H1 (cell line): ENCODE measurements around the gene USP8. TPM values are rescaled to one million over a fixed set of nuclear protein-coding genes. Genes with fewer than 3 reads are reported as not detected.

Source experiments
- CTCF ChIA-PET: fragments of 300-600 bp; sonication (Branson Sonifier 250); formaldehyde crosslinking; loops from one replicate; lab custom pipeline; 2021; ENCODE audit not compliant: partially characterized antibody; lab: Charles Lee
- POLR2A ChIA-PET: fragments of 300-600 bp; sonication (Branson Sonifier 250); formaldehyde crosslinking; loops from one replicate; lab custom pipeline; 2021; ENCODE audit warnings: inconsistent platforms; ENCODE audit not compliant: partially characterized antibody; lab: Charles Lee
- DNase-seq, 2 experiments: peaks; one replicate each; pipeline versions ENCODE4 v3.0.0 to v3.0.0-alpha.2; 2010 to 2022; ENCODE audit warnings: low spot score in 2 of 2, low read depth in 1 of 2, mixed read lengths in 1 of 2
- FAIRE-seq: peaks from 2 replicates; lab custom pipeline; 2011; peaks lifted over from hg19 to GRCh38; lab: Jason Lieb, UNC
- H2AFZ ChIP-seq: 2 replicates; pipeline ENCODE4 v1.8.1; 2012; ENCODE audit warnings: low read length, inconsistent platforms
- H2AK5ac ChIP-seq: 2 replicates; pipeline ENCODE4 v1.6.1; 2013; ENCODE audit warnings: low read depth, low read length
- H2BK120ac ChIP-seq: replicated peaks from 2 replicates; pipeline ENCODE3; 2013; ENCODE audit warnings: low read depth, low read length, inconsistent platforms
- H2BK12ac ChIP-seq: 2 replicates; pipeline ENCODE4 v1.6.1; 2013; ENCODE audit warnings: low read depth, low read length
- H2BK15ac ChIP-seq: 2 replicates; pipeline ENCODE4 v1.6.1; 2013; ENCODE audit warnings: low read length
- H2BK20ac ChIP-seq: 2 replicates; pipeline ENCODE4 v1.6.1; 2013; ENCODE audit warnings: low read length
- H2BK5ac ChIP-seq: 2 replicates; pipeline ENCODE4 v1.6.1; 2013; ENCODE audit warnings: low read depth, low read length
- H3K14ac ChIP-seq: 2 replicates; pipeline ENCODE4 v1.6.1; 2013; ENCODE audit warnings: inconsistent platforms; ENCODE audit not compliant: insufficient read length
- H3K18ac ChIP-seq: 2 replicates; pipeline ENCODE4 v1.6.1; 2013; ENCODE audit warnings: low read length; ENCODE audit errors: extremely low read depth
- H3K23ac ChIP-seq: 2 replicates; pipeline ENCODE4 v1.6.1; 2013; ENCODE audit warnings: inconsistent platforms; ENCODE audit not compliant: insufficient read length
- H3K23me2 ChIP-seq: 2 replicates; pipeline ENCODE4 v1.6.1; 2013; ENCODE audit warnings: low read depth, low read length
- H3K27ac ChIP-seq: 2 replicates; pipeline ENCODE4 v1.6.1; 2011; ENCODE audit warnings: low read depth, low read length, inconsistent platforms
- H3K27me3 ChIP-seq, 4 experiments: replicated peaks in 1 of 4; 1 replicate in 1 of 4; 2 replicates in 3 of 4; pipeline versions ENCODE4 v1.6.1 to v1.8.1; 2011 to 2013; ENCODE audit warnings: low read length in 3 of 4, mild to moderate bottlenecking in 3 of 4, inconsistent platforms in 2 of 4, mixed read lengths in 2 of 4, moderate library complexity in 1 of 4; ENCODE audit not compliant: control insufficient read depth in 3 of 4, insufficient read depth in 3 of 4; ENCODE audit errors: extremely low read depth in 1 of 4
- H3K36me3 ChIP-seq, 4 experiments: 2 replicates each; pipeline versions ENCODE4 v1.6.1 to v1.8.1; 2011 to 2013; ENCODE audit warnings: mild to moderate bottlenecking in 4 of 4, low read length in 3 of 4, moderate library complexity in 2 of 4, control low read depth in 1 of 4, inconsistent platforms in 1 of 4; ENCODE audit not compliant: insufficient read depth in 4 of 4, control insufficient read depth in 2 of 4
- H3K4ac ChIP-seq: replicated peaks from 2 replicates; pipeline ENCODE3; 2013; ENCODE audit warnings: low read length, low read depth, mixed read lengths, inconsistent platforms; ENCODE audit not compliant: insufficient read length
- H3K4me1 ChIP-seq, 4 experiments: replicated peaks in 1 of 4; 1 replicate in 1 of 4; 2 replicates in 3 of 4; pipeline versions ENCODE4 v1.6.1 to v1.8.1; 2011 to 2013; ENCODE audit warnings: low read length in 3 of 4, inconsistent platforms in 2 of 4, mixed read lengths in 1 of 4; ENCODE audit not compliant: insufficient read depth in 4 of 4, control insufficient read depth in 3 of 4
- H3K4me2 ChIP-seq, 2 experiments: 2 replicates each; pipeline versions ENCODE4 v1.6.1 to v1.8.1; 2011 to 2013; ENCODE audit warnings: low read depth in 2 of 2, low read length in 2 of 2, control low read depth in 1 of 2, inconsistent platforms in 1 of 2, mild to moderate bottlenecking in 1 of 2; ENCODE audit not compliant: insufficient read depth in 1 of 2
- H3K4me3 ChIP-seq, 4 experiments: fragments of 200-600, 300-600 bp in 1 of 4; sonication (generic), shearing (Covaris generic), sonication (Bioruptor Twin) in 1 of 4; 2 replicates each; pipeline versions ENCODE4 v1.5.1 to v1.8.1; 2011 to 2016; ENCODE audit warnings: low read length in 4 of 4, low read depth in 3 of 4, control low read depth in 2 of 4, inconsistent platforms in 2 of 4, mild to moderate bottlenecking in 2 of 4, mixed read lengths in 1 of 4, moderate library complexity in 1 of 4; ENCODE audit not compliant: insufficient read depth in 2 of 4; ENCODE audit errors: extremely low read depth in 1 of 4
- H3K56ac ChIP-seq: replicated peaks from 2 replicates; pipeline ENCODE3; 2013; ENCODE audit warnings: low read depth, mild to moderate bottlenecking, mixed read lengths, low read length, inconsistent platforms; ENCODE audit not compliant: insufficient read length
- H3K79me1 ChIP-seq: 2 replicates; pipeline ENCODE4 v1.6.1; 2013; ENCODE audit warnings: low read depth, low read length, control low read depth
- H3K79me2 ChIP-seq, 2 experiments: 2 replicates each; pipeline versions ENCODE4 v1.6.1 to v1.8.1; 2012 to 2013; ENCODE audit warnings: low read length in 2 of 2, mild to moderate bottlenecking in 2 of 2, inconsistent platforms in 1 of 2; ENCODE audit not compliant: insufficient read depth in 2 of 2, control insufficient read depth in 1 of 2
- H3K9ac ChIP-seq, 4 experiments: replicated peaks in 1 of 4; 1 replicate in 1 of 4; 2 replicates in 3 of 4; pipeline versions ENCODE4 v1.6.1 to v1.8.1; 2011 to 2013; ENCODE audit warnings: low read depth in 3 of 4, low read length in 3 of 4, control low read depth in 2 of 4, mild to moderate bottlenecking in 2 of 4, moderate library complexity in 2 of 4, inconsistent platforms in 1 of 4; ENCODE audit errors: extremely low read depth in 1 of 4
- H3K9me3 ChIP-seq, 2 experiments: 2 replicates each; pipeline versions ENCODE4 v1.6.1 to v1.8.1; 2012 to 2013; ENCODE audit warnings: mild to moderate bottlenecking in 2 of 2, moderate library complexity in 2 of 2, control low read depth in 1 of 2, inconsistent platforms in 1 of 2, low read depth in 1 of 2, low read length in 1 of 2, mixed read lengths in 1 of 2; ENCODE audit not compliant: insufficient read depth in 2 of 2
- H4K20me1 ChIP-seq, 2 experiments: replicated peaks in 1 of 2; 2 replicates each; pipeline versions ENCODE3 to v1.8.1; 2011 to 2013; ENCODE audit warnings: inconsistent platforms in 2 of 2, low read length in 2 of 2, mild to moderate bottlenecking in 1 of 2; ENCODE audit not compliant: insufficient read depth in 2 of 2, control insufficient read depth in 1 of 2
- H4K5ac ChIP-seq: 2 replicates; pipeline ENCODE4 v1.6.1; 2013; ENCODE audit warnings: low read length, low read depth, mixed read lengths, inconsistent platforms; ENCODE audit not compliant: insufficient read length
- H4K8ac ChIP-seq: 2 replicates; pipeline ENCODE4 v1.8.0; 2013; ENCODE audit warnings: mild to moderate bottlenecking, moderate library complexity, low read length, inconsistent platforms; ENCODE audit not compliant: insufficient read depth; ENCODE audit errors: extremely low read depth
- H4K91ac ChIP-seq: replicated peaks from 2 replicates; pipeline ENCODE3; 2013; ENCODE audit warnings: low read length, mixed read lengths, inconsistent platforms; ENCODE audit not compliant: insufficient read length
- BRCA1 ChIP-seq: IDR thresholded peaks from 2 replicates; pipeline ENCODE4 v1.6.1; 2012; ENCODE audit warnings: low read depth, low read length, improper control_type of control experiment
- CHD2 ChIP-seq: IDR thresholded peaks from 2 replicates; pipeline ENCODE4 v1.6.1; 2012; ENCODE audit warnings: low read length, improper control_type of control experiment
- HDAC6 ChIP-seq: IDR thresholded peaks from one replicate; pipeline ENCODE4 v1.7.1; 2012; ENCODE audit warnings: low read depth, mild to moderate bottlenecking, inconsistent platforms, low read length, moderate library complexity
- POLR2AphosphoS5 ChIP-seq: IDR thresholded peaks from 2 replicates; pipeline ENCODE4 v1.6.1; 2011; ENCODE audit warnings: low read depth, low read length
- RNF2 ChIP-seq: fragments of 200-900, 300-1000 bp; sonication (generic); IDR thresholded peaks from 2 replicates; pipeline ENCODE4 v1.7.1; 2016; ENCODE audit warnings: borderline replicate concordance, low read depth, mild to moderate bottlenecking, antibody characterized with exemption, low read length; ENCODE audit not compliant: poor library complexity, severe bottlenecking; ENCODE audit errors: missing control alignments
- YY1 ChIP-seq: IDR thresholded peaks from 2 replicates; pipeline ENCODE4 v1.6.1; 2011; ENCODE audit warnings: low read depth, mild to moderate bottlenecking, low read length
- WGBS, 2 experiments: shearing (Covaris generic) in 1 of 2; methylation state at CpG; one replicate each; pipeline versions ENCODE4 v1.1.6 to v1.1.7; 2013 to 2015; ENCODE audit warnings: low lambda C conversion rate in 2 of 2, mixed read lengths in 2 of 2, inconsistent platforms in 1 of 2, low coverage in 1 of 2, missing lambda C conversion rate in 1 of 2; ENCODE audit not compliant: insufficient replicate concordance in 2 of 2, insufficient coverage in 1 of 2, insufficient read length in 1 of 2; ENCODE audit errors: extremely low coverage in 1 of 2, missing lambda C conversion rate in 1 of 2; 5-methylcytosine and 5-hydroxymethylcytosine counted together
- polyA plus RNA-seq, 7 experiments: library from polyadenylated mRNA; depleted of rRNA in 3 of 7; stranded (reverse) in 5 of 7; unstranded in 2 of 7; fragments of >200 nt in 5 of 7; fragments of 200-250 nt in 2 of 7; gene quantifications; 1 replicate in 5 of 7; 2 replicates in 1 of 7; 4 replicates in 1 of 7; pipeline versions ENCODE4 v1.2.1 to v1.2.3, GENCODE V29; 2011 to 2013; ENCODE audit warnings: missing spikeins in 2 of 7, mixed read lengths in 2 of 7
- total RNA-seq: library from RNA; stranded (reverse); fragmentation: NEBNext Ultra II Directional; extraction: Animal tissue kit (Norgen Biotek cat#: 25700); gene quantifications from 2 replicates; pipeline ENCODE4 v1.2.1, GENCODE V29; 2021

USP8 gene
- total and polyA plus RNA-seq, 2 of the 8 experiments (the other 6 are each of a cell fraction or from before 2014, with no cell fraction given): 19.9 to 66.2 TPM

GRCh38 chr15:50543556-50543955 lies 119.4 kb downstream of the USP8 start:
- H4K8ac ChIP-seq: no peak overlapping the region
- H3K27me3 ChIP-seq: no peaks in the 10 kb centered on the region
- no peak overlapping the region for H3K14ac ChIP-seq
- FAIRE-seq (no peak), DNase-seq (no peak)
- no peak overlapping the region for H2BK5ac ChIP-seq
- no peak overlapping the region for H3K4me2 ChIP-seq
- H4K5ac ChIP-seq: no peak overlapping the region
- H2BK120ac ChIP-seq: no peak overlapping the region
- H3K4me3 ChIP-seq: no peak overlapping the region
- WGBS, 2 experiments: 87% methylated on average over 3 of the region's 3 CpGs; no CpG with 5 or more reads in 1 of the 2 experiments
- H3K4ac ChIP-seq: no peak overlapping the region
- no peak overlapping the region for H2AK5ac ChIP-seq
- TF ChIP-seq RNF2 (no peak), YY1 (no peak), BRCA1 (no peak), CHD2 (no peak), HDAC6 (no peak), POLR2AphosphoS5 (no peak)
- H3K4me1 ChIP-seq: no peaks in the 10 kb centered on the region; a peak in 1 of 7 replicates
- no peaks in the 10 kb centered on the region for H3K23me2 ChIP-seq
- ChIA-PET CTCF (interaction anchor here (1.2 kb wide), 1 partner anchor 228 kb away, joined by 3 read pairs; no protein-coding TSS in a partner anchor), POLR2A (interaction anchor here (0.6 to 2.1 kb wide), 3 partner anchors 10 to 189 kb away, joined by 3 to 9 read pairs (median 6); partner anchors contain the start of gene GABPB1)
- H3K23ac ChIP-seq: no peak overlapping the region
- no peak overlapping the region for H4K91ac ChIP-seq
- no peak overlapping the region for H3K27ac ChIP-seq
- H2BK12ac ChIP-seq: no peak overlapping the region
- no peaks in the 10 kb centered on the region for H3K79me2 ChIP-seq
- H3K9ac ChIP-seq: no peak overlapping the region
- H2BK15ac ChIP-seq: no peak overlapping the region
- no peaks in the 10 kb centered on the region for H3K79me1 ChIP-seq
- H2BK20ac ChIP-seq: no peak overlapping the region
- H4K20me1 ChIP-seq: no peaks in the 10 kb centered on the region
- no peak overlapping the region; the same call in 1 of the 2 replicates for H2AFZ ChIP-seq
- H3K36me3 ChIP-seq: no peaks in the 10 kb centered on the region
- no peak overlapping the region for H3K56ac ChIP-seq
- no peak overlapping the region for H3K18ac ChIP-seq
- no peaks in the 10 kb centered on the region for H3K9me3 ChIP-seq
